ENCODE measurements around the gene NSMF. TPM values are rescaled to one million over a fixed set of nuclear protein-coding genes. Genes with fewer than 3 reads are reported as not detected.
"Not testable (repeated sequence)": the region's sequence is repeated elsewhere in the genome, so short reads cannot be mapped to it uniquely, and the experiment has no call there.

The NSMF gene
- total RNA-seq, 1 experiment from 2014 or later, result 36.4 TPM

DNA sequence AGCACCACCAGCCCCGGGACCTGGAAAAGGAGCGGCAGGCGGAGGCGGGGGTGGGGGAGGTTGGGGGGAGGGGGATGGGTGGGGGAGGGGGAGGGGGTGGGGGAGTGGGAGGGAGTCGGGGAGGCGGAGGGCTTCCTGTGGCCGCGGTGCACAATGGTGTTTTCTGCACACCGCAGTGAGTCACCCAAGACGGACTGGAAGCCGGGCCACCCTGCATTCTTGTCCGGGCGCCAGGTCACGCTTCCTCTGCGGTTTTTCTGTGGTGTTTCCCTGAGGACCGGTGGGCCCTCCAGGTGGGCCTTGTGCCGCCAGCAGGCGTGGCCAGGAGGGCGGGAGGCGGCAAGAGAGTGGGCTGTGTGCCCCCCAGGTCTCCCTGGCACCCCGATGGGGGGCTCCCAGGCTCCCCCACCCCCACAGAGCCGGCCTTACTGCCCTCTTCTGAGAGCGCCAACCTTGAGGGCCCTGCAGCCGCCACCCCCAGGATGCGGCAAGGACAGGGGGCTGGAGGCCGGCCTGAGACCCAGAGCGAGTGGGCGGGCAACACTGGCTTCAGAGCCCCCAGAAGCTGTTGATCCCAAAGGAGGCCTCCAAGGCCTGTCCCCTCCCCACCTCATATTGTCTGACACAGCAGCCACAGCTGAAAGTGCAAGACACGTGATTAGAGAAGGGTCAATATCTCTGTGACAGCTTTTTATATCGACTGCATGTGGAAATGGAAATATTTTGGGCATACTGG, 47.3 kb downstream of the NSMF start:
- Histone ChIP-seq H3K9me2 (replicated peaks; ENCODE audit: insufficient read depth, low read length) (no peaks in the 10 kb centered on the region), H3K79me2 (ENCODE audit: low read length) (no peaks in the 10 kb centered on the region), H3K27me3 (ENCODE audit: low read length) (no peaks in the 10 kb centered on the region), H3K27ac (ENCODE audit: low read length) (no peak overlapping the region), H3K36me3 (ENCODE audit: insufficient read depth, low read length) (no peaks in the 10 kb centered on the region), H3K4me1 (ENCODE audit: low read length) (0 out of 2 replicates have a peak, but pooled peaks cover 2% of the 10 kb centered on the region), H3K9ac (ENCODE audit: low read length) (no peak overlapping the region), H3K4me3 (ENCODE audit: low read length) (no peak overlapping the region), H3K4me2 (ENCODE audit: low read depth, low read length, poor library complexity, severe bottlenecking) (no peak overlapping the region), H4K20me1 (ENCODE audit: insufficient read depth, low read depth, low read length) (peaks cover 22% of the 10 kb centered on the region; the same call in 1 of the 2 replicates), H3K9me3 (ENCODE audit: low read length) (no peaks in the 10 kb centered on the region), H2AFZ (ENCODE audit: low read length) (no peak overlapping the region)
- no peak for DNase-seq

DNA sequence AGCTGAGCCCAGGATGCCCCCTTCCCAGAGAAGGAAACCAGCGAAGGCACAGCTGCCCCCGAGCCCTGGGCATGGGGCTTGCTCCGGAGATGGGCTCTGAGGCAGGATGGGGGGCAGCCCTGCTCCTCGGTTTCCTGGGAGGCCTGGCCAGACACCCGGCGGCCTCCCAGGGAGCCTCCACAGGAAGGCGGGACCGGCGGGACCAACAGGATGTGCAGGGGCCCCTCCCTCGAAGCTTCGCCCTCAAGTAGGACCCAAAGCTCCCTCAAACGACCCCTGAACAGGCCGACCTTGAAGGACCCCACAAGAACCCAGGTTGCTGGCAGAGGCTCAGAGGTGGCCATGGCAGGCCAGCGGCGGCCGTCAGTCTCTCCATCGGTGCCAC, 47.9 kb downstream of the NSMF start:
- H3K4me2 ChIP-seq (ENCODE audit: low read depth, low read length, poor library complexity, severe bottlenecking), result no peak overlapping the region
- no peak for DNase-seq
- H3K36me3 ChIP-seq (ENCODE audit: insufficient read depth, low read length), result no peaks in the 10 kb centered on the region
- no peaks in the 10 kb centered on the region for H3K9me2 ChIP-seq (replicated peaks; ENCODE audit: insufficient read depth, low read length)
- H3K79me2 ChIP-seq (ENCODE audit: low read length), result no peaks in the 10 kb centered on the region
- no peak overlapping the region for H3K27ac ChIP-seq (ENCODE audit: low read length)
- peaks cover 22% of the 10 kb centered on the region; the same call in 1 of the 2 replicates for H4K20me1 ChIP-seq (ENCODE audit: insufficient read depth, low read depth, low read length)
- no peak overlapping the region for H3K9ac ChIP-seq (ENCODE audit: low read length)
- H2AFZ ChIP-seq (ENCODE audit: low read length), result no peak overlapping the region
- no peak overlapping the region for H3K4me3 ChIP-seq (ENCODE audit: low read length)
- no peaks in the 10 kb centered on the region for H3K9me3 ChIP-seq (ENCODE audit: low read length)
- 0 out of 2 replicates have a peak, but pooled peaks cover 2% of the 10 kb centered on the region for H3K4me1 ChIP-seq (ENCODE audit: low read length)
- H3K27me3 ChIP-seq (ENCODE audit: low read length), result no peaks in the 10 kb centered on the region

DNA sequence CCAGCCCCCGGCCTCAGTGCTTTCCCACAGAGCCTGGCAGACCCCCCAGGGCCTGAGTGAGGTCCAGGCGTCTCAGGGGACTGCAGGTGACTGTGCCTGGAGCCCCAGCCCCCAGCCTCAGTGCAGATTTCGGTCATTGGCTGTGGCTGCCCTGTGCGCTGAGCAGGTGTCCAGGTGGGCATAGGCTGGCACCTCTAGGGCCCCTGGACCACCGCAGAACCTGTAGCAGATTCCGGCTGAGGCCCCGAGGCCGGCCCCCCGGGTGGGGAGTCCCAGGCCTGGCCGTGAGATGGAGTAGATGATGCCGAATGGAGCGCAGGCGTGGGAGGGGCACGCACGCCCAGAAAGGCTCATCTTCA, 48.3 kb downstream of the NSMF start:
- no peaks in the 10 kb centered on the region for H3K9me2 ChIP-seq (replicated peaks; ENCODE audit: insufficient read depth, low read length)
- no peak overlapping the region for H3K9ac ChIP-seq (ENCODE audit: low read length)
- H3K4me2 ChIP-seq (ENCODE audit: low read depth, low read length, poor library complexity, severe bottlenecking), result no peak overlapping the region

DNA sequence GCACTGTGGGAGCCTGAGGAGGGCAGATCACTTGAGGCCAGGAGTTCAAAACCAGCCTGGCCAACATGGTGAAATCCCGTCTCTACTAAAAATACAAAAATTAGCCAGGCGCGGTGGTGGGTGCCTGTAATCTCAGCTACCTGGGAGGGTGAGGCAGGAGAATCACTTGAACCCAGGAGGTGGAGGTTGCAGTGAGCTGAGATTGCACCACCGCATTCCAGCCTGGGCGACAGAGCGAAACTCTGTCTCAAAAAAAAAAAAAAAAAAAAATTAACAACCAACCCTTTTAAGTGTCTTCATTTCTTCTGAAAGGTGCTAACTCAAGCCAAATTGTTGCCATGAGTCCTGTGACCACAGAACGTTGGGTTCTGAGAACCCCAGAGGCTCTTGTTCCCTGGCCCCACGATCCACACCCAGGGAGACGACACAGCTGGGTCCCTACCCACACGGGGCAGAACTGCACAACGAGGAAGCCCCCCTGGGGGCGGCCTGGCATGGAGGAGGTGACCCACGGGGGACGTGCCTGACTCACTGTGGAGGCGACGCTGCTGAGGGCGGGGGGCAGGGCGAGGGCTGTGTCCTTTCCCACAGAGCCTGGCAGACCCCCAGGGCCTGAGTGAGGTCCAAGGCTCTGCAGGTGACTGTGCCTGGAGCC, 48.8 kb downstream of the NSMF start:
- not testable (repeated sequence) for H3K27me3 ChIP-seq (ENCODE audit: low read length); H3K4me3 ChIP-seq (ENCODE audit: low read length); H3K9me2 ChIP-seq (replicated peaks; ENCODE audit: insufficient read depth, low read length); DNase-seq; H3K9ac ChIP-seq (ENCODE audit: low read length); H3K79me2 ChIP-seq (ENCODE audit: low read length); H2AFZ ChIP-seq (ENCODE audit: low read length); H3K27ac ChIP-seq (ENCODE audit: low read length); H3K4me2 ChIP-seq (ENCODE audit: low read depth, low read length, poor library complexity, severe bottlenecking); H3K4me1 ChIP-seq (ENCODE audit: low read length); H3K9me3 ChIP-seq (ENCODE audit: low read length); H3K36me3 ChIP-seq (ENCODE audit: insufficient read depth, low read length)
- H4K20me1 ChIP-seq (ENCODE audit: insufficient read depth, low read depth, low read length), result peaks cover 22% of the 10 kb centered on the region; the same call in 1 of the 2 replicates

More for the DNA sequence above, 48.3 kb downstream of the NSMF start:
- DNase-seq, result no peak
- Histone ChIP-seq H3K27me3 (ENCODE audit: low read length) (no peaks in the 10 kb centered on the region), H3K27ac (ENCODE audit: low read length) (no peak overlapping the region), H3K36me3 (ENCODE audit: insufficient read depth, low read length) (no peaks in the 10 kb centered on the region), H3K9me3 (ENCODE audit: low read length) (no peaks in the 10 kb centered on the region), H3K4me3 (ENCODE audit: low read length) (no peak overlapping the region), H3K4me1 (ENCODE audit: low read length) (0 out of 2 replicates have a peak, but pooled peaks cover 2% of the 10 kb centered on the region), H3K79me2 (ENCODE audit: low read length) (no peaks in the 10 kb centered on the region), H2AFZ (ENCODE audit: low read length) (no peak overlapping the region), H4K20me1 (ENCODE audit: insufficient read depth, low read depth, low read length) (peaks cover 22% of the 10 kb centered on the region; the same call in 1 of the 2 replicates)

GRCh38 chr9:137409515-137409914, 49.6 kb downstream of the NSMF start:
- Histone ChIP-seq H4K20me1 (ENCODE audit: insufficient read depth, low read depth, low read length) (peaks cover 28% of the 10 kb centered on the region; the same call in 1 of the 2 replicates), H3K27me3 (ENCODE audit: low read length) (no peaks in the 10 kb centered on the region), H3K79me2 (ENCODE audit: low read length) (no peaks in the 10 kb centered on the region), H3K9me3 (ENCODE audit: low read length) (no peaks in the 10 kb centered on the region), H3K4me1 (ENCODE audit: low read length) (0 out of 2 replicates have a peak, but pooled peaks cover 2% of the 10 kb centered on the region), H3K9me2 (replicated peaks; ENCODE audit: insufficient read depth, low read length) (no peaks in the 10 kb centered on the region), H3K27ac (ENCODE audit: low read length) (no peak overlapping the region), H3K4me3 (ENCODE audit: low read length) (no peak overlapping the region), H3K9ac (ENCODE audit: low read length) (no peak overlapping the region), H2AFZ (ENCODE audit: low read length) (no peak overlapping the region), H3K36me3 (ENCODE audit: insufficient read depth, low read length) (no peaks in the 10 kb centered on the region), H3K4me2 (ENCODE audit: low read depth, low read length, poor library complexity, severe bottlenecking) (no peak overlapping the region)
- no peak for DNase-seq

- no peak overlapping the region for H2AFZ ChIP-seq (ENCODE audit: low read length)
- H3K36me3 ChIP-seq (ENCODE audit: insufficient read depth, low read length), result no peaks in the 10 kb centered on the region
- 0 out of 2 replicates have a peak, but pooled peaks cover 2% of the 10 kb centered on the region for H3K4me1 ChIP-seq (ENCODE audit: low read length)
- H3K9ac ChIP-seq (ENCODE audit: low read length), result no peak overlapping the region
- H3K4me2 ChIP-seq (ENCODE audit: low read depth, low read length, poor library complexity, severe bottlenecking), result no peak overlapping the region
- H3K27me3 ChIP-seq (ENCODE audit: low read length), result no peaks in the 10 kb centered on the region
- no peaks in the 10 kb centered on the region for H3K9me2 ChIP-seq (replicated peaks; ENCODE audit: insufficient read depth, low read length)
- H3K9me3 ChIP-seq (ENCODE audit: low read length), result no peaks in the 10 kb centered on the region
- H3K27ac ChIP-seq (ENCODE audit: low read length), result no peak overlapping the region
- H3K79me2 ChIP-seq (ENCODE audit: low read length), result no peaks in the 10 kb centered on the region
- DNase-seq, result no peak
- no peak overlapping the region for H3K4me3 ChIP-seq (ENCODE audit: low read length)
- H4K20me1 ChIP-seq (ENCODE audit: insufficient read depth, low read depth, low read length), result peaks cover 28% of the 10 kb centered on the region; the same call in 1 of the 2 replicates
Observed at GRCh38 chr9:137408651-137409405, 50.3 kb downstream of the NSMF start.

GRCh38 chr9:137407590-137408300, 51.4 kb downstream of the NSMF start:
- Histone ChIP-seq H4K20me1 (ENCODE audit: insufficient read depth, low read depth, low read length) (peaks cover 26% of the 10 kb centered on the region; the same call in 1 of the 2 replicates), H3K36me3 (ENCODE audit: insufficient read depth, low read length) (no peaks in the 10 kb centered on the region), H3K9me2 (replicated peaks; ENCODE audit: insufficient read depth, low read length) (no peaks in the 10 kb centered on the region), H3K4me1 (ENCODE audit: low read length) (0 out of 2 replicates have a peak, but pooled peaks cover 2% of the 10 kb centered on the region), H2AFZ (ENCODE audit: low read length) (no peak overlapping the region), H3K79me2 (ENCODE audit: low read length) (no peaks in the 10 kb centered on the region), H3K9ac (ENCODE audit: low read length) (no peak overlapping the region), H3K9me3 (ENCODE audit: low read length) (no peaks in the 10 kb centered on the region), H3K27ac (ENCODE audit: low read length) (no peak overlapping the region), H3K4me2 (ENCODE audit: low read depth, low read length, poor library complexity, severe bottlenecking) (no peak overlapping the region), H3K4me3 (ENCODE audit: low read length) (no peak overlapping the region), H3K27me3 (ENCODE audit: low read length) (no peaks in the 10 kb centered on the region)
- no peak for DNase-seq

All from Karpas-422 (cell line).